Testis (tissue), 3 donors: Measurements from ENCODE around the gene HERPUD1. TPM values are rescaled to one million over a fixed set of nuclear protein-coding genes. Genes with fewer than 3 reads are reported as not detected.
A peak's percentile ranks its signal among the peaks of the same experiment; 100 is the strongest.

Source experiments
- DNase-seq: peaks from one replicate; pipeline ENCODE4 v3.0.0-alpha.2; 2019
- H3K27ac ChIP-seq, 2 donors: fragments of 200-600 bp; sonication (generic); one replicate each; pipeline ENCODE4 v1.5.1; 2019
- H3K27me3 ChIP-seq: fragments of 200-600 bp; sonication (generic); one replicate; pipeline ENCODE4 v1.5.1; 2019
- H3K36me3 ChIP-seq: fragments of 200-600 bp; sonication (generic); one replicate; pipeline ENCODE4 v1.5.1; 2017; ENCODE audit warnings: low read depth; ENCODE audit errors: missing control alignments
- H3K4me1 ChIP-seq: fragments of 200-600 bp; sonication (generic); one replicate; pipeline ENCODE4 v1.5.1; 2019
- H3K4me3 ChIP-seq, 2 donors: fragments of 200-600 bp; sonication (generic); one replicate each; pipeline ENCODE4 v1.5.1; 2017 to 2019
- H3K9me3 ChIP-seq: fragments of 200-600 bp; sonication (generic); one replicate; pipeline ENCODE4 v1.5.1; 2017
- POLR2A ChIP-seq: fragments of 450-650 bp; IDR thresholded peaks from one replicate; pipeline ENCODE4 v1.6.1; 2017; ENCODE audit warnings: antibody characterized with exemption, mild to moderate bottlenecking, moderate library complexity
- WGBS, 2 donors: methylation state at CpG; one replicate each; pipeline ENCODE4 v1.1.5; 2018; 5-methylcytosine and 5-hydroxymethylcytosine counted together
- intact Hi-C: fragments of 100-400 bp; cut with DNase I; formaldehyde crosslinking; loops from one replicate; pipeline ENCODE4 v1.15.1; 2023; ENCODE audit warnings: low total_unique reads
- polyA plus RNA-seq: library from polyadenylated mRNA; stranded (reverse); fragments of 350-450 nt; fragmentation: Illumina TruSeq; extraction: RNeasy Lipid Tissue Mini Kit (QIAGEN cat#74804); gene quantifications from one replicate; pipeline ENCODE4 v1.2.3, GENCODE V29; 2014; ENCODE audit warnings: low read depth, low replicate concordance; ENCODE audit not compliant: insufficient read depth
- total RNA-seq, 2 donors: library from RNA; depleted of rRNA; stranded (reverse); fragments of >200 nt; gene quantifications; one replicate each; pipeline ENCODE4 v1.2.3, GENCODE V29; 2016
- TF ChIP-seq, protein P1 (sequence below), 3 experiments: fragments of 450-650 bp in 2 of 3; fragments of 200-600 bp in 1 of 3; sonication (generic) in 1 of 3; IDR thresholded peaks; one replicate each; pipeline ENCODE4 v1.5.1; 2016 to 2019; ENCODE audit warnings: antibody characterized with exemption in 3 of 3, mild to moderate bottlenecking in 2 of 3, moderate library complexity in 1 of 3

The HERPUD1 gene
- total and polyA plus RNA-seq, 3 donors from 2014 or later = 68.0 to 90.8 (median 88.9) TPM

DNA sequence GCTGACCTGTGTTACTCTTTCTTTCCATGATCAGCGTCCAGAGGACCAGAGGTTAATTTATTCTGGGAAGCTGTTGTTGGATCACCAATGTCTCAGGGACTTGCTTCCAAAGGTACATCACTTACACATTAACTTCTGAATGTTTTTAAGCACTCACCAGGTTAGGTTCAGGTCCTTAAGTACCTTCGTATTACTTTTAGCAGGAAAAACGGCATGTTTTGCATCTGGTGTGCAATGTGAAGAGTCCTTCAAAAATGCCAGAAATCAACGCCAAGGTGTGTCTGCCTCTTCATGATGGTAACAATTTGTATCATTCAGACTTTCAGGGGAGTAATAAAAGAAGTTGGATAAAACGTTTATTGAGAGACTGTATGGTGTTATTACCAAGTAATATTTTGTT, 3.3 kb downstream of the HERPUD1 start:
- Histone ChIP-seq H3K4me1 (peaks cover 14% of the 10 kb centered on the region), H3K4me3 (no peak overlapping the region), H3K27me3 (no peaks in the 10 kb centered on the region), H3K27ac (peak overlapping the region in 1 of 2 donors; percentile 11), H3K9me3 (no peaks in the 10 kb centered on the region), H3K36me3 (no peaks in the 10 kb centered on the region)
- TF ChIP-seq, protein P1, sequence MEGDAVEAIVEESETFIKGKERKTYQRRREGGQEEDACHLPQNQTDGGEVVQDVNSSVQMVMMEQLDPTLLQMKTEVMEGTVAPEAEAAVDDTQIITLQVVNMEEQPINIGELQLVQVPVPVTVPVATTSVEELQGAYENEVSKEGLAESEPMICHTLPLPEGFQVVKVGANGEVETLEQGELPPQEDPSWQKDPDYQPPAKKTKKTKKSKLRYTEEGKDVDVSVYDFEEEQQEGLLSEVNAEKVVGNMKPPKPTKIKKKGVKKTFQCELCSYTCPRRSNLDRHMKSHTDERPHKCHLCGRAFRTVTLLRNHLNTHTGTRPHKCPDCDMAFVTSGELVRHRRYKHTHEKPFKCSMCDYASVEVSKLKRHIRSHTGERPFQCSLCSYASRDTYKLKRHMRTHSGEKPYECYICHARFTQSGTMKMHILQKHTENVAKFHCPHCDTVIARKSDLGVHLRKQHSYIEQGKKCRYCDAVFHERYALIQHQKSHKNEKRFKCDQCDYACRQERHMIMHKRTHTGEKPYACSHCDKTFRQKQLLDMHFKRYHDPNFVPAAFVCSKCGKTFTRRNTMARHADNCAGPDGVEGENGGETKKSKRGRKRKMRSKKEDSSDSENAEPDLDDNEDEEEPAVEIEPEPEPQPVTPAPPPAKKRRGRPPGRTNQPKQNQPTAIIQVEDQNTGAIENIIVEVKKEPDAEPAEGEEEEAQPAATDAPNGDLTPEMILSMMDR (IDR thresholded peaks at IDR 0.05) = no peak
- no peak for TF ChIP-seq POLR2A
- no peak for DNase-seq
- 28 to 44% methylated on average over 5 of the region's 5 CpGs for WGBS, 2 donors
- intact Hi-C loops = no loop called here

DNA sequence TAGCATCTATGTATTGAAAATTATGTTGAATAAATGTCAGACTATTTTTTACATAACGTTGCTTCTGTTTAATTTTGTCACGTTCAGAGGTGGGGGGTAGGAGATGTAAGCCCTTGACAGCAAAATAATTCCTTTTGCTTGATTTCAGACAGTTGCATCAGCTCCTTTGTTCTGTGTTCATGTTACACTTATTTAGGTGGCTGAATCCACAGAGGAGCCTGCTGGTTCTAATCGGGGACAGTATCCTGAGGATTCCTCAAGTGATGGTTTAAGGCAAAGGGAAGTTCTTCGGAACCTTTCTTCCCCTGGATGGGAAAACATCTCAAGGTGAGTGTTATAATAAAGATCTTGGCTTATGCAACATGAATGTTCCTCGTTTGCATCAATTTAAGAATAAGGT, 4.5 kb downstream of the HERPUD1 start:
- TF ChIP-seq POLR2A = no peak
- TF ChIP-seq, protein P1 (IDR thresholded peaks at IDR 0.05) = no peak
- DNase-seq = no peak
- WGBS, 2 donors = 80 to 84% methylated on average over 5 of the region's 5 CpGs
- Histone ChIP-seq H3K27ac (no peak overlapping the region), H3K9me3 (no peaks in the 10 kb centered on the region), H3K36me3 (no peaks in the 10 kb centered on the region), H3K4me1 (peaks cover 8% of the 10 kb centered on the region), H3K27me3 (no peaks in the 10 kb centered on the region), H3K4me3 (no peak overlapping the region)
- intact Hi-C loops = no loop called here

DNA sequence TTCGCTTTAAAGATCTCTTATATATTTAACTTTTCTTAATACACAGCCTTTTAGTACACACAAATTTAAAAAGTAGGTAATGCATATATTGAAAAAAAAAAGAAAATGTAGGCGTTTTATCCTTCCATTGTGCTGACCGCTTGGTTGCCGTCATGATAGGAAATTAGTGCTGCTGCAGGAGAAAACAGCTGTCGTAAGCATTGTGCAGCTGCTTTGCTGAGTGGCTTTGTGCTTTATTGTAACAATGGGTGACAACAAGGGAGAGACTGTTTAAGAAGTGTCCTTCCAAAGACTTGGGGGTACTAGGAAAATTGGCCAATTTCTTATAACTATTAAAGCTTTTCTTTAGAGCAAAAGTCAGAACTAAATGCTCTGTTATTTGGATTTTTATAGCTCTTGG, 5.0 kb downstream of the HERPUD1 start:
- no peak for DNase-seq
- 84 to 92% methylated on average over 5 of the region's 5 CpGs for WGBS, 2 donors
- H3K36me3 ChIP-seq = no peaks in the 10 kb centered on the region

DNA sequence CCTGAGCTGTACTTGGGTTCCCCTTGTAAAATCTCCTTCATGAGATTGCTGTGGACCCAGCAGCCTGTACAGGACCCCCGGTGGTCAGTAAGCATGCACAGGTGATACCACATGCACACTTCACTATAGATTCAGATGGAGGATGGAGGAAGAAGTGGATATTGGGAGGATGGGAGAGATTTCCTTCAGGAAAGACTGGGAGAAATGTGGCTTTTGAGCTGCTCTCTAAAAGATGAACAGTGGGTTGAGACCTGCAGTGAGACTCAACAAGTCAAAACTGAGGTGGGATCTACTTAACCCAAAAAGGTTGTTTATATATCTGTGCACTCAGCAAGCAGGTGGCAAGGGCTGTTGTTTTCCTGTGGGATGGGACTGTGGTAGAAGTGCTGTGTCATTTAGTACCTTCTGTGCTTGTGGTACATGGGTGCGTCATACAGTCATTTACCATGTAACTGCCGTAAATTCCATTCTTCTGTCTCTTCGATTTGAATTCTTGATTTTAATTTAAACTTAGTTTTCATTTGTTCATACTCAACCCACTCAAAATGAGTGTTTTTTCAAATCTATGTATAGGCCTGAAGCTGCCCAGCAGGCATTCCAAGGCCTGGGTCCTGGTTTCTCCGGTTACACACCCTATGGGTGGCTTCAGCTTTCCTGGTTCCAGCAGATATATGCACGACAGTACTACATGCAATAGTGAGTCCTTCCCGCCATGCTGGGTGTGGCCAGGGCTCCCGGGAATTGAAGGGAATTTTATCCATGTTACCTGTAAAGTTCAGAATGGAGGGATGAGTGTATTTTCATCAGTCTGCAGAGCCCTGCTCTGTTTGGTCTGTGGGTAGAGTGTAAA, 6.9 kb downstream of the HERPUD1 start:
- Histone ChIP-seq H3K27me3 (no peaks in the 10 kb centered on the region), H3K4me3 (no peak overlapping the region), H3K4me1 (peaks cover 7% of the 10 kb centered on the region), H3K9me3 (no peaks in the 10 kb centered on the region), H3K36me3 (no peaks in the 10 kb centered on the region), H3K27ac (no peak overlapping the region)
- WGBS, 2 donors = 83 to 91% methylated on average over 8 of the region's 8 CpGs
- no peak for DNase-seq
- intact Hi-C loops = no loop called here
- TF ChIP-seq POLR2A = no peak

More for the DNA sequence above, 5.0 kb downstream of the HERPUD1 start:
- Histone ChIP-seq H3K27me3 (no peaks in the 10 kb centered on the region), H3K9me3 (no peaks in the 10 kb centered on the region), H3K27ac (no peak overlapping the region), H3K4me1 (peaks cover 7% of the 10 kb centered on the region), H3K4me3 (no peak overlapping the region)
- intact Hi-C loops = no loop called here
- no peak for TF ChIP-seq POLR2A
- TF ChIP-seq, protein P1 (IDR thresholded peaks at IDR 0.05) = no peak

DNA sequence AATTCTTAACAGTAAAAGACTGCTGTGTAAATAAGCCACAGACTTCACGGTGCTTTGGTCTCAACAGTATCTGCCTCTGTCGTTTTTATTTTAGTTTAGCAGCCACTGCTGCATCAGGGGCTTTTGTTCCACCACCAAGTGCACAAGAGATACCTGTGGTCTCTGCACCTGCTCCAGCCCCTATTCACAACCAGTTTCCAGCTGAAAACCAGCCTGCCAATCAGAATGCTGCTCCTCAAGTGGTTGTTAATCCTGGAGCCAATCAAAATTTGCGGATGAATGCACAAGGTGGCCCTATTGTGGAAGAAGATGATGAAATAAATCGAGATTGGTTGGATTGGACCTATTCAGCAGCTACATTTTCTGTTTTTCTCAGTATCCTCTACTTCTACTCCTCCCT, 7.9 kb downstream of the HERPUD1 start:
- DNase-seq = no peak
- no peaks in the 10 kb centered on the region for H3K27me3 ChIP-seq
- H3K36me3 ChIP-seq = no peaks in the 10 kb centered on the region
- no peaks in the 10 kb centered on the region for H3K9me3 ChIP-seq
- peaks cover 7% of the 10 kb centered on the region for H3K4me1 ChIP-seq
- H3K4me3 ChIP-seq = no peak overlapping the region
- 77 to 90% methylated on average over 4 of the region's 4 CpGs for WGBS, 2 donors
- intact Hi-C loops = no loop called here
- TF ChIP-seq POLR2A = no peak
- TF ChIP-seq, protein P1 (IDR thresholded peaks at IDR 0.05) = no peak
- H3K27ac ChIP-seq = no peak overlapping the region
